Measurements from ENCODE around the gene TMEM82. TPM values are rescaled to one million over a fixed set of nuclear protein-coding genes. Genes with fewer than 3 reads are reported as not detected.

TMEM82 gene
- total RNA-seq, 1 donor from 2014 or later = not detected

DNA sequence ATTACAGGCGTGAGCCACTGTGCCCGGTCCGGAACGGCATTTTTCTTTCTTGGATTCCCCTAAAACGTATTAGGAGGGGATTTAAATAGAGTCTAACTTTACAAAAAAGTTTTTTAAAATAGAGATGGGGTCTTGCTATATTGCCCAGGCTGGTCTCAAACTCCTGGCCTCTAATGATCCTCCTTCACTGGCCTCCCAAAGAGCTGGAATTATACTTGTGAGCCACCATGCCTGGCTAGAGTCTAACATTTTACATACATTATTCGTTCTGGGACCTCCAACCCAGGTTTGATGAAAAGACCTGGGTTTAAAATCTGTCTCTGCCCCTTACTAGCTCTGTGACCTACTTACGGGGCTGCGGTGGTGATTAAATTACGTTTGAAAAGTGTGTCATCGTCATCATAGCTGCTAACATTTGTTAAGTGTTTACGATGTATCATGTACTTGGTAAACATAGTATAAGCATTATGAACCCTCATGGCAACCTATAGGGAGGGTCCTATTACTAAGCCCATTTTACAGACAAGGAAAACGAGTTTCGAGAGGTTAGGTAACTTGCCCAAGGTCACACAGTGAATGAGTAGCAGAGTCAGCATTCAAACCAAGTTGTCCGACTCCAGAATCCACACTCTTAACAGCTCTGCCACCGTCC is 33.7 kb upstream of the TMEM82 start:
- Histone ChIP-seq H3K36me3 (no peaks in the 10 kb centered on the region), H3K27ac (no peak overlapping the region), H3K4me1 (peaks cover 49% of the 10 kb centered on the region), H3K9me3 (no peaks in the 10 kb centered on the region), H3K4me3 (no peak overlapping the region), H3K27me3 (no peaks in the 10 kb centered on the region)
- intact Hi-C loops (cut with DNase I) = loop anchor here (10.0 kb wide), 1 partner anchor 94 kb away; the partner anchor contains the start of gene DDI2
- no peak for DNase-seq (ENCODE audit: extremely low spot score in 2 of 2)
- TF ChIP-seq, protein P1, sequence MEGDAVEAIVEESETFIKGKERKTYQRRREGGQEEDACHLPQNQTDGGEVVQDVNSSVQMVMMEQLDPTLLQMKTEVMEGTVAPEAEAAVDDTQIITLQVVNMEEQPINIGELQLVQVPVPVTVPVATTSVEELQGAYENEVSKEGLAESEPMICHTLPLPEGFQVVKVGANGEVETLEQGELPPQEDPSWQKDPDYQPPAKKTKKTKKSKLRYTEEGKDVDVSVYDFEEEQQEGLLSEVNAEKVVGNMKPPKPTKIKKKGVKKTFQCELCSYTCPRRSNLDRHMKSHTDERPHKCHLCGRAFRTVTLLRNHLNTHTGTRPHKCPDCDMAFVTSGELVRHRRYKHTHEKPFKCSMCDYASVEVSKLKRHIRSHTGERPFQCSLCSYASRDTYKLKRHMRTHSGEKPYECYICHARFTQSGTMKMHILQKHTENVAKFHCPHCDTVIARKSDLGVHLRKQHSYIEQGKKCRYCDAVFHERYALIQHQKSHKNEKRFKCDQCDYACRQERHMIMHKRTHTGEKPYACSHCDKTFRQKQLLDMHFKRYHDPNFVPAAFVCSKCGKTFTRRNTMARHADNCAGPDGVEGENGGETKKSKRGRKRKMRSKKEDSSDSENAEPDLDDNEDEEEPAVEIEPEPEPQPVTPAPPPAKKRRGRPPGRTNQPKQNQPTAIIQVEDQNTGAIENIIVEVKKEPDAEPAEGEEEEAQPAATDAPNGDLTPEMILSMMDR (IDR thresholded peaks at IDR 0.05) = no peak
- no peak for TF ChIP-seq POLR2A (IDR thresholded peaks at IDR 0.05)
- TF ChIP-seq POLR2AphosphoS5 (IDR thresholded peaks at IDR 0.05; ENCODE audit: insufficient read depth in 1 of 2, low read depth in 1 of 2) = no peak

DNA sequence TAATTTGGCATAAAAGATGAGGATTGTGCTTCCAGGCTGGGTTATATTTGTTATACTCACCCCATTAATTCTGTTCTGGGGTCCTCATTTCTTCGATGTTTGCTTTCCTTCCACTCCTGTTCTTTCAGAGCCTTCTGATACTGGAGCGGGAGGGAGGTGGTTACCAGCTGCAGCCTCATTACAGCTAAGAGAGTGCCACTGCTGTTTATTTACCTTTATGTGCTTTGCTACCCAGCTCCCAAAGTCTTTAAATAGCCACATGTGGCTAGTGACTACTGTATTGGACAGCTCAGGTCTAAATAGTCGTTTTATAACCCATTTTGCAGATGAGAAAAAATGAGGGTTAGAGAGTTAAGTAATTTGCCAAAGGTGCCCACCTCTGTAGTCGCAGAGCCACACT is 33.1 kb upstream of the TMEM82 start:
- intact Hi-C loops (cut with DNase I) = loop anchor here (10.0 kb wide), 1 partner anchor 94 kb away; the partner anchor contains the start of gene DDI2
- no peak for DNase-seq (ENCODE audit: extremely low spot score in 2 of 2)
- H3K4me1 ChIP-seq = peaks cover 49% of the 10 kb centered on the region

DNA sequence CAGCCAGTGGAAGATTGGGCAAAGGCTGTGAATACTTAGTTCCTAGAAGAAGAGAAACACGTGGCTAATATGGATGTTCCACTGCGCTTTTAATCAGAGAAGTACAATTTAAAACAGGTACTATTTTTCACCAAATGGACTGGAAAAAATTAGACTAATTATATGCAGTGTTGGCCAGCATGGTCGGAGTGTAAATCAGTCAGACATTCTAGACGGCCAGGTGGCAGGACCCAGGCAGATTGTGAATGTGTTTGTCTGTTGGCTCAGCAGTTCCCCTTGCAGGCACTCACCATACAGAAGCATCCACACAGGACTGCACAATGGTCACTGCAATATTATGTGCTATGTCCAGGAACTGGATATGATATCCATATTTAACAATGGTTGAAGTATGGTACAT is 30.1 kb upstream of the TMEM82 start:
- Histone ChIP-seq H3K27me3 (no peaks in the 10 kb centered on the region), H3K36me3 (peaks cover 0 to 13% of the 10 kb centered on the region in 2 donors), H3K4me3 (no peak overlapping the region), H3K9me3 (no peaks in the 10 kb centered on the region), H3K4me1 (peaks cover 31% of the 10 kb centered on the region), H3K27ac (no peak overlapping the region)
- no peak for DNase-seq (ENCODE audit: extremely low spot score in 2 of 2)
- intact Hi-C loops (cut with DNase I) = no loop called here
- TF ChIP-seq POLR2AphosphoS5 (IDR thresholded peaks at IDR 0.05; ENCODE audit: insufficient read depth in 1 of 2, low read depth in 1 of 2) (no peak), POLR2A (IDR thresholded peaks at IDR 0.05) (no peak)
- TF ChIP-seq, protein P1 (IDR thresholded peaks at IDR 0.05) = no peak

More for the DNA sequence above, 33.1 kb upstream of the TMEM82 start:
- no peak for TF ChIP-seq POLR2A (IDR thresholded peaks at IDR 0.05)
- TF ChIP-seq POLR2AphosphoS5 (IDR thresholded peaks at IDR 0.05; ENCODE audit: insufficient read depth in 1 of 2, low read depth in 1 of 2) = no peak
- TF ChIP-seq, protein P1 (IDR thresholded peaks at IDR 0.05) = no peak
- no peaks in the 10 kb centered on the region for H3K27me3 ChIP-seq
- peak overlapping the region; percentile 3 for H3K27ac ChIP-seq
- no peaks in the 10 kb centered on the region for H3K36me3 ChIP-seq
- no peak overlapping the region for H3K4me3 ChIP-seq
- H3K9me3 ChIP-seq = no peaks in the 10 kb centered on the region

DNA sequence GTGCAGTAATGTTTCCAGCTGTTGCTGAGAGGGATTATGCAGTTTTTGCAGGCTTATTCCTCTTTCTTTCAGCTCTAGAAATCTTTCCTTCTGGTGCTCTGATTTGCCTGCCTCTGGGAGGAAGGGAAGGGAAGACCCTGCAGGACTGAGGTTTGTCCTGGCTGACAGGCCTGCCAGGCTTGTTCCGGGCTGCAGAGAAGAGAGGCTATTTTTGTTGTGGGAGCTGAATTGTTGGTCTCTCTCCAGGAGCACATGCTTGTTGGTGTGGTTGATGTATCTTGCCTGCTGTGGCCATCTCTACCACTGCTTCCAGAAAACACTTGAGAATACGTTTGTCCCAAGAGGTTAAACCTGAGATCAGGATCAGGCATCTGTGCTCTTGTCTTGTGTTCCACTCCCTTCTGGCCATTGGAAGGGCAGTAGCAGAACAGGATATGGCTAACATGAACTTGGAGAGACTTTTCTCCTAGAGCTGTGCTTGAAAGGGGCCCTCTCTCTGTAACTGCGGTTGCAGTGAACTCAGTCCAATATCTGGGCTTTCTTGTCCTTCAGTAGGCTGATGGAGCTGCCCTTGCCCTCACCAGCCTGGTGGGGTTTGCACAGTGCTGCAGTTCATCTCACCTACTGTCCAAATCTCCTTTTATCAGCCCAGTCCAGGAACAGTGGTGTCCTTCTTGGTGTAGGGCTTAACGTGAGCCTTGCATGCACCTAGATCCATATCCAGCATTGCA is 27.7 kb upstream of the TMEM82 start:
- intact Hi-C loops (cut with DNase I) = no loop called here
- TF ChIP-seq POLR2A (IDR thresholded peaks at IDR 0.05) (no peak), POLR2AphosphoS5 (IDR thresholded peaks at IDR 0.05; ENCODE audit: insufficient read depth in 1 of 2, low read depth in 1 of 2) (peak in 1 of 2 donors; percentile 12)
- TF ChIP-seq, protein P1 (IDR thresholded peaks at IDR 0.05) = no peak
- Histone ChIP-seq H3K9me3 (no peaks in the 10 kb centered on the region), H3K4me3 (no peak overlapping the region), H3K4me1 (peaks cover 16% of the 10 kb centered on the region), H3K27me3 (no peaks in the 10 kb centered on the region), H3K36me3 (peaks cover 0 to 36% of the 10 kb centered on the region in 2 donors), H3K27ac (peak overlapping the region; percentile 80)
- DNase-seq (ENCODE audit: extremely low spot score in 2 of 2) = no peak
